Natural killer cell (primary cell): Measurements from ENCODE around the gene KRTAP20-2. TPM values are rescaled to one million over a fixed set of nuclear protein-coding genes. Genes with fewer than 3 reads are reported as not detected.

Source experiments
- ATAC-seq, 3 donors: fragments of 150-1000 bp in 2 of 3; fragments of 200-7000 bp in 1 of 3; cut with Tn5 transposase; 1 replicate in 1 of 3; 2 replicates in 2 of 3; pipeline ENCODE4 v1.10.0; 2021; ENCODE audit warnings: mild to moderate bottlenecking in 2 of 3, moderate library complexity in 2 of 3
- DNase-seq, 2 donors: peaks; one replicate each; pipeline versions ENCODE4 v3.0.0 to v3.0.0-alpha.2; 2013 to 2021; ENCODE audit warnings: mixed read lengths in 1 of 2
- H3K27ac ChIP-seq: one replicate; pipeline ENCODE4 v1.5.1; 2013; ENCODE audit warnings: mild to moderate bottlenecking, low read length
- H3K27me3 ChIP-seq: one replicate; pipeline ENCODE4 v1.6.1; 2013; ENCODE audit warnings: low read length; ENCODE audit not compliant: control insufficient read depth, insufficient read depth
- H3K36me3 ChIP-seq: one replicate; pipeline ENCODE4 v1.6.1; 2013; ENCODE audit warnings: low read length; ENCODE audit not compliant: control insufficient read depth, insufficient read depth
- H3K4me1 ChIP-seq: one replicate; pipeline ENCODE4 v1.6.1; 2013; ENCODE audit warnings: low read length; ENCODE audit not compliant: control insufficient read depth, insufficient read depth
- H3K4me3 ChIP-seq: one replicate; pipeline ENCODE4 v1.5.1; 2013; ENCODE audit warnings: low read length
- H3K9me3 ChIP-seq: one replicate; pipeline ENCODE4 v1.6.1; 2013; ENCODE audit warnings: low read length; ENCODE audit not compliant: control insufficient read depth, insufficient read depth
- H3K27ac Mint-ChIP-seq, 2 donors: one replicate each; pipeline ENCODE4 v1.8.0; 2022; ENCODE audit warnings: mild to moderate bottlenecking in 2 of 2, mixed read lengths in 2 of 2, moderate library complexity in 1 of 2
- H3K27me3 Mint-ChIP-seq, 2 donors: one replicate each; pipeline ENCODE4 v1.8.0; 2022; ENCODE audit warnings: low read depth in 2 of 2, mixed read lengths in 2 of 2
- H3K36me3 Mint-ChIP-seq: one replicate; pipeline ENCODE4 v1.8.0; 2022; ENCODE audit warnings: mixed read lengths
- H3K4me1 Mint-ChIP-seq, 2 donors: one replicate each; pipeline ENCODE4 v1.8.0; 2022; ENCODE audit warnings: mixed read lengths in 2 of 2
- H3K4me3 Mint-ChIP-seq: one replicate; pipeline ENCODE4 v1.8.0; 2022; ENCODE audit warnings: mild to moderate bottlenecking, moderate library complexity, mixed read lengths
- H3K9me3 Mint-ChIP-seq, 2 donors: one replicate each; pipeline ENCODE4 v1.8.0; 2022; ENCODE audit warnings: mixed read lengths in 2 of 2
- CTCF ChIP-seq: fragments of 200-600 bp; IDR thresholded peaks from one replicate; pipeline ENCODE4 v1.8.0; 2022; ENCODE audit warnings: antibody characterized with exemption
- WGBS: methylation state at CpG from one replicate; pipeline ENCODE4 v1.1.7; 2013; ENCODE audit warnings: missing lambda C conversion rate; ENCODE audit not compliant: insufficient coverage; 5-methylcytosine and 5-hydroxymethylcytosine counted together
- intact Hi-C: fragments of 100-400 bp; cut with micrococcal nuclease; formaldehyde crosslinking; loops from one replicate; pipeline ENCODE4 v1.14.2; 2022
- total RNA-seq, 4 donors: library from RNA; stranded (reverse); fragments of 120-200 nt in 1 of 4; gene quantifications; one replicate each; pipeline versions ENCODE4 v1.2.3 to v1.2.4, GENCODE V29; 2013 to 2022

KRTAP20-2 gene
- total RNA-seq, 3 donors from 2014 or later (not counting 1 experiment from before 2014, with no cell fraction given): not detected

GRCh38 chr21:30600787-30601186 is 34.2 kb upstream of the KRTAP20-2 start, which contains the start of gene KRTAP22-1:
KRTAP22-1 (plus strand) TSS chr21:30601087.
- no peaks in the 10 kb centered on the region for H3K4me1 Mint-ChIP-seq
- no CpG with 5 or more reads among the region's 1 CpG for WGBS
- peaks cover 13% of the 10 kb centered on the region for H3K36me3 Mint-ChIP-seq
- Histone ChIP-seq H3K9me3 (no peaks in the 10 kb centered on the region), H3K4me1 (no peaks in the 10 kb centered on the region), H3K27me3 (no peaks in the 10 kb centered on the region), H3K4me3 (no peak within 1 kb of the TSS), H3K27ac (no peak within 1 kb of the TSS), H3K36me3 (no peaks in the 10 kb centered on the region)
- no peak within 1 kb of the TSS for H3K4me3 Mint-ChIP-seq
- DNase-seq: no peak
- peaks cover 11 to 14% of the 10 kb centered on the region in 2 donors for H3K9me3 Mint-ChIP-seq
- no peak within 1 kb of the TSS for H3K27ac Mint-ChIP-seq
- no peaks in the 10 kb centered on the region for H3K27me3 Mint-ChIP-seq
- ATAC-seq: no peak
- intact Hi-C loops: no loop called here
- TF ChIP-seq CTCF: no peak

- H3K27me3 ChIP-seq: no peaks in the 10 kb centered on the region
- H3K36me3 ChIP-seq: no peaks in the 10 kb centered on the region
- no peaks in the 10 kb centered on the region for H3K4me1 ChIP-seq
- 90% methylated on average over 2 of the region's 2 CpGs for WGBS
- H3K4me3 ChIP-seq: no peak overlapping the region
- Mint-ChIP-seq H3K27ac (no peak overlapping the region), H3K4me3 (no peak overlapping the region), H3K36me3 (peaks cover 13% of the 10 kb centered on the region), H3K27me3 (no peaks in the 10 kb centered on the region), H3K4me1 (no peaks in the 10 kb centered on the region), H3K9me3 (peaks cover 21 to 24% of the 10 kb centered on the region in 2 donors)
- intact Hi-C loops: no loop called here
- TF ChIP-seq CTCF: no peak
- DNase-seq: no peak
- peaks cover 3% of the 10 kb centered on the region for H3K9me3 ChIP-seq
- H3K27ac ChIP-seq: no peak overlapping the region
- no peak for ATAC-seq
Observed at GRCh38 chr21:30605968-30606367, 29.0 kb upstream of the KRTAP20-2 start.

- TF ChIP-seq CTCF: no peak
- no peaks in the 10 kb centered on the region for H3K36me3 ChIP-seq
- H3K27ac Mint-ChIP-seq: no peak overlapping the region
- peaks cover 4% of the 10 kb centered on the region for H3K9me3 ChIP-seq
- no peak overlapping the region for H3K27ac ChIP-seq
- intact Hi-C loops: no loop called here
- no peak overlapping the region for H3K4me3 Mint-ChIP-seq
- no peaks in the 10 kb centered on the region for H3K27me3 ChIP-seq
- no peak for ATAC-seq
- 89% methylated on average over 1 of the region's 2 CpGs for WGBS
- H3K27me3 Mint-ChIP-seq: no peaks in the 10 kb centered on the region
- no peak for DNase-seq
- no peak overlapping the region for H3K4me3 ChIP-seq
- H3K4me1 Mint-ChIP-seq: no peaks in the 10 kb centered on the region
- peaks cover 13 to 17% of the 10 kb centered on the region in 2 donors for H3K9me3 Mint-ChIP-seq
- H3K36me3 Mint-ChIP-seq: no peaks in the 10 kb centered on the region
- H3K4me1 ChIP-seq: no peaks in the 10 kb centered on the region
Observed at GRCh38 chr21:30612132-30612531, 22.9 kb upstream of the KRTAP20-2 start.

GRCh38 chr21:30613836-30614235 is 21.2 kb upstream of the KRTAP20-2 start, which contains the start of gene KRTAP6-1:
KRTAP6-1 (minus strand) TSS chr21:30613930; CDS start chr21:30613904, 26 bp downstream.
- Histone ChIP-seq H3K4me3 (no peak within 1 kb of the TSS), H3K27ac (no peak within 1 kb of the TSS), H3K4me1 (no peaks in the 10 kb centered on the region), H3K27me3 (no peaks in the 10 kb centered on the region), H3K9me3 (peaks cover 4% of the 10 kb centered on the region), H3K36me3 (no peaks in the 10 kb centered on the region)
- Mint-ChIP-seq H3K9me3 (peaks cover 6 to 12% of the 10 kb centered on the region in 2 donors), H3K27ac (no peak within 1 kb of the TSS), H3K27me3 (no peaks in the 10 kb centered on the region), H3K4me1 (no peaks in the 10 kb centered on the region), H3K36me3 (no peaks in the 10 kb centered on the region), H3K4me3 (no peak within 1 kb of the TSS)
- ATAC-seq (no peak), DNase-seq (no peak)
- intact Hi-C loops: no loop called here
- WGBS: 72% methylated on average over 2 of the region's 2 CpGs
- TF ChIP-seq CTCF: no peak
